Muscle of leg (tissue), 11 donors: ENCODE data around the gene KLHL29. TPM values are rescaled to one million over a fixed set of nuclear protein-coding genes. Genes with fewer than 3 reads are reported as not detected.

Source experiments
- DNase-seq: peaks from one replicate; pipeline ENCODE4 v3.0.0; 2013
- H3K27ac ChIP-seq: one replicate; pipeline ENCODE4 v1.5.1; 2013; ENCODE audit warnings: mild to moderate bottlenecking, low read length, control low read depth
- H3K27me3 ChIP-seq: one replicate; pipeline ENCODE4 v1.6.1; 2013; ENCODE audit warnings: low read length; ENCODE audit not compliant: control insufficient read depth, insufficient read depth
- H3K36me3 ChIP-seq: one replicate; pipeline ENCODE4 v1.6.1; 2013; ENCODE audit warnings: low read length; ENCODE audit not compliant: control insufficient read depth, insufficient read depth
- H3K4me1 ChIP-seq: one replicate; pipeline ENCODE4 v1.6.1; 2013; ENCODE audit warnings: low read length; ENCODE audit not compliant: control insufficient read depth, insufficient read depth
- H3K4me3 ChIP-seq: one replicate; pipeline ENCODE4 v1.5.1; 2013; ENCODE audit warnings: low read length, control low read depth
- H3K9me3 ChIP-seq: replicated peaks from 2 replicates; pipeline ENCODE4 v1.6.1; 2013; ENCODE audit warnings: low read depth, low read length; ENCODE audit not compliant: control insufficient read depth
- WGBS: methylation state at CpG from one replicate; pipeline ENCODE4 v1.1.5; 2013; ENCODE audit warnings: missing lambda C conversion rate; ENCODE audit not compliant: insufficient coverage; 5-methylcytosine and 5-hydroxymethylcytosine counted together
- polyA plus RNA-seq, 8 donors: library from polyadenylated mRNA; unstranded; fragments of 120-200 nt; gene quantifications; one replicate each; pipeline versions ENCODE4 v1.2.1 to v1.2.3, GENCODE V29; 2013; ENCODE audit warnings: inconsistent platforms in 1 of 8, low replicate concordance in 1 of 8; ENCODE audit not compliant: insufficient read length in 8 of 8, insufficient read depth in 1 of 8
- total RNA-seq: library from RNA; stranded (reverse); fragments of 120-200 nt; gene quantifications from one replicate; pipeline ENCODE4 v1.2.4, GENCODE V29; 2013

The KLHL29 gene
- total and polyA plus RNA-seq, 9 donors: 4.7 to 9.7 (median 7.3) TPM

GRCh38 chr2:23532391-23533337 lies 147.7 kb downstream of the KLHL29 start:
- H3K27ac ChIP-seq: peak overlapping the region; percentile 10
- WGBS: 27% methylated on average over 16 of the region's 23 CpGs
- peaks cover 40% of the 10 kb centered on the region for H3K4me1 ChIP-seq
- H3K36me3 ChIP-seq: peaks cover 3% of the 10 kb centered on the region
- H3K4me3 ChIP-seq: no peak overlapping the region
- peak; percentile 82 for DNase-seq
- H3K27me3 ChIP-seq: peaks cover 5% of the 10 kb centered on the region
- H3K9me3 ChIP-seq: no peaks in the 10 kb centered on the region

- peaks cover 5% of the 10 kb centered on the region for H3K27me3 ChIP-seq
- H3K27ac ChIP-seq: peak overlapping the region; percentile 10
- no peak overlapping the region for H3K4me3 ChIP-seq
- peaks cover 43% of the 10 kb centered on the region for H3K4me1 ChIP-seq
- H3K36me3 ChIP-seq: peaks cover 3% of the 10 kb centered on the region
- DNase-seq: no peak
- WGBS: 51% methylated on average over 9 of the region's 9 CpGs
- H3K9me3 ChIP-seq: no peaks in the 10 kb centered on the region
Observed at GRCh38 chr2:23533338-23533695, 148.3 kb downstream of the KLHL29 start.

- Histone ChIP-seq H3K4me3 (no peak overlapping the region), H3K9me3 (no peaks in the 10 kb centered on the region), H3K27me3 (peaks cover 5% of the 10 kb centered on the region), H3K36me3 (peaks cover 3% of the 10 kb centered on the region), H3K4me1 (peaks cover 43% of the 10 kb centered on the region), H3K27ac (no peak overlapping the region)
- whole genome bisulfite sequencing: 58% methylated on average over 2 of the region's 2 CpGs
- no peak for DNase-seq
Observed at GRCh38 chr2:23534771-23535170, 149.8 kb downstream of the KLHL29 start.

- Histone ChIP-seq H3K4me3 (no peak overlapping the region), H3K9me3 (no peaks in the 10 kb centered on the region), H3K36me3 (peaks cover 3% of the 10 kb centered on the region), H3K27ac (no peak overlapping the region), H3K27me3 (peaks cover 5% of the 10 kb centered on the region), H3K4me1 (peaks cover 54% of the 10 kb centered on the region)
- 75% methylated on average over 10 of the region's 13 CpGs for WGBS
- no peak for DNase-seq
Observed at GRCh38 chr2:23536326-23536725, 151.3 kb downstream of the KLHL29 start.

GRCh38 chr2:23537991-23538390 lies 153.0 kb downstream of the KLHL29 start:
- Histone ChIP-seq H3K36me3 (peaks cover 3% of the 10 kb centered on the region), H3K9me3 (no peaks in the 10 kb centered on the region), H3K27me3 (peaks cover 5% of the 10 kb centered on the region), H3K4me1 (peaks cover 54% of the 10 kb centered on the region), H3K27ac (no peak overlapping the region), H3K4me3 (no peak overlapping the region)
- 86% methylated on average over 4 of the region's 5 CpGs for WGBS
- no peak for DNase-seq

GRCh38 chr2:23538566-23538965 lies 153.6 kb downstream of the KLHL29 start:
- WGBS: no CpG with 5 or more reads among the region's 2 CpGs
- Histone ChIP-seq H3K9me3 (no peaks in the 10 kb centered on the region), H3K27ac (no peak overlapping the region), H3K4me1 (peaks cover 54% of the 10 kb centered on the region), H3K36me3 (peaks cover 3% of the 10 kb centered on the region), H3K27me3 (peaks cover 5% of the 10 kb centered on the region), H3K4me3 (no peak overlapping the region)
- no peak for DNase-seq

GRCh38 chr2:23540804-23541360 lies 155.9 kb downstream of the KLHL29 start:
- Histone ChIP-seq H3K27me3 (peaks cover 8% of the 10 kb centered on the region), H3K9me3 (no peaks in the 10 kb centered on the region), H3K4me3 (no peak overlapping the region), H3K36me3 (peaks cover 3% of the 10 kb centered on the region), H3K27ac (no peak overlapping the region), H3K4me1 (peaks cover 58% of the 10 kb centered on the region)
- WGBS: 41% methylated on average over 4 of the region's 8 CpGs
- DNase-seq: no peak

GRCh38 chr2:23541503-23542229 lies 156.7 kb downstream of the KLHL29 start:
- Histone ChIP-seq H3K36me3 (no peaks in the 10 kb centered on the region), H3K27me3 (peaks cover 8% of the 10 kb centered on the region), H3K9me3 (no peaks in the 10 kb centered on the region), H3K4me3 (no peak overlapping the region), H3K4me1 (peaks cover 63% of the 10 kb centered on the region), H3K27ac (peak overlapping the region; percentile 59)
- peak; percentile 95 for DNase-seq
- WGBS: 40% methylated on average over 2 of the region's 7 CpGs

GRCh38 chr2:23542230-23542789 lies 157.3 kb downstream of the KLHL29 start:
- H3K36me3 ChIP-seq: no peaks in the 10 kb centered on the region
- H3K27me3 ChIP-seq: peaks cover 8% of the 10 kb centered on the region
- DNase-seq: no peak
- no peaks in the 10 kb centered on the region for H3K9me3 ChIP-seq
- peaks cover 63% of the 10 kb centered on the region for H3K4me1 ChIP-seq
- no peak overlapping the region for H3K27ac ChIP-seq
- H3K4me3 ChIP-seq: no peak overlapping the region
- 53% methylated on average over 2 of the region's 6 CpGs for WGBS

GRCh38 chr2:23543302-23543701 lies 158.3 kb downstream of the KLHL29 start:
- no peak for DNase-seq
- H3K27ac ChIP-seq: no peak overlapping the region
- 74% methylated on average over 7 of the region's 10 CpGs for WGBS

More at GRCh38 chr2:23543302-23543701, 158.3 kb downstream of the KLHL29 start:
- Histone ChIP-seq H3K4me1 (peaks cover 57% of the 10 kb centered on the region), H3K4me3 (no peak overlapping the region), H3K27me3 (peaks cover 6% of the 10 kb centered on the region), H3K36me3 (no peaks in the 10 kb centered on the region), H3K9me3 (no peaks in the 10 kb centered on the region)
